B cell (primary cell): ENCODE results near the gene BABAM2. TPM values are rescaled to one million over a fixed set of nuclear protein-coding genes. Genes with fewer than 3 reads are reported as not detected.

ENCODE experiments used
- ATAC-seq: fragments of 200-7000 bp; cut with Tn5 transposase; one replicate; pipeline ENCODE4 v1.10.0; 2021; ENCODE audit warnings: low read depth, mild to moderate bottlenecking, moderate number of reproducible peaks, moderate library complexity
- CTCF ChIA-PET: fragments of 350-600 bp; sonication (Branson Sonifier 250); formaldehyde crosslinking; loops from one replicate; lab custom pipeline; 2021; ENCODE audit warnings: antibody characterized with exemption, inconsistent platforms; lab: Charles Lee
- POLR2A ChIA-PET: fragments of 350-600 bp; sonication (Branson Sonifier 250); formaldehyde crosslinking; loops from one replicate; lab custom pipeline; 2021; ENCODE audit warnings: antibody characterized with exemption; lab: Charles Lee
- DNase-seq: peaks from one replicate; pipeline ENCODE4 v3.0.0; 2013
- H2AFZ ChIP-seq: 2 replicates; pipeline ENCODE4 v1.6.1; 2012; ENCODE audit warnings: mild to moderate bottlenecking, low read depth, low read length; ENCODE audit not compliant: insufficient read depth, poor library complexity, severe bottlenecking
- H3K27ac ChIP-seq, 2 donors: 1 replicate in 1 of 2; 2 replicates in 1 of 2; pipeline ENCODE4 v1.5.1; 2012 to 2013; ENCODE audit warnings: low read length in 2 of 2, mild to moderate bottlenecking in 2 of 2, moderate library complexity in 1 of 2
- H3K27me3 ChIP-seq, 4 experiments: fragments of 200-600 bp in 1 of 4; sonication (generic) in 1 of 4; replicated peaks in 1 of 4; 1 replicate in 2 of 4; 2 replicates in 2 of 4; pipeline versions ENCODE4 v1.6.1 to v1.7.0; 2013 to 2016; ENCODE audit warnings: low read length in 3 of 4, mild to moderate bottlenecking in 2 of 4, mixed read lengths in 1 of 4, moderate library complexity in 1 of 4; ENCODE audit not compliant: insufficient read depth in 4 of 4, control insufficient read depth in 3 of 4; ENCODE audit errors: control extremely low read depth in 1 of 4
- H3K36me3 ChIP-seq, 2 experiments: replicated peaks in 1 of 2; 1 replicate in 1 of 2; 2 replicates in 1 of 2; pipeline versions ENCODE4 v1.6.1 to v1.7.1; 2013; ENCODE audit warnings: low read length in 1 of 2; ENCODE audit not compliant: insufficient read depth in 2 of 2, control insufficient read depth in 1 of 2; ENCODE audit errors: control extremely low read depth in 1 of 2, extremely low read depth in 1 of 2
- H3K4me1 ChIP-seq, 2 donors: fragments of 200-600 bp in 1 of 2; sonication (generic) in 1 of 2; 1 replicate in 1 of 2; 2 replicates in 1 of 2; pipeline versions ENCODE4 v1.5.1 to v1.6.1; 2013 to 2017; ENCODE audit warnings: low read length in 2 of 2; ENCODE audit not compliant: control insufficient read depth in 2 of 2, insufficient read depth in 2 of 2
- H3K4me2 ChIP-seq: replicated peaks from 2 replicates; pipeline ENCODE3; 2012; ENCODE audit warnings: mild to moderate bottlenecking, low read depth, low read length; ENCODE audit not compliant: poor library complexity, severe bottlenecking
- H3K4me3 ChIP-seq, 5 experiments: fragments of 200-600 bp in 1 of 5; sonication (generic) in 1 of 5; 1 replicate in 3 of 5; 2 replicates in 2 of 5; pipeline versions ENCODE4 v1.5.1 to v1.7.0; 2011 to 2016; ENCODE audit warnings: low read length in 4 of 5, mild to moderate bottlenecking in 4 of 5, low read depth in 2 of 5, control low read depth in 1 of 5, moderate library complexity in 1 of 5; ENCODE audit not compliant: insufficient read depth in 1 of 5; ENCODE audit errors: control extremely low read depth in 1 of 5, extremely low read depth in 1 of 5
- H3K79me2 ChIP-seq: fragments of 200-600 bp; sonication (generic); one replicate; pipeline ENCODE4 v1.6.0; 2016; ENCODE audit warnings: low read length; ENCODE audit not compliant: control insufficient read depth, insufficient read depth
- H3K9ac ChIP-seq: fragments of 200-600 bp; sonication (generic); 2 replicates; pipeline ENCODE4 v1.6.1; 2017; ENCODE audit warnings: mild to moderate bottlenecking, low read length, moderate library complexity
- H3K9me3 ChIP-seq, 3 donors: one replicate each; pipeline versions ENCODE4 v1.6.1 to v1.7.1; 2013; ENCODE audit warnings: low read length in 2 of 3; ENCODE audit not compliant: control insufficient read depth in 2 of 3, insufficient read depth in 1 of 3; ENCODE audit errors: control extremely low read depth in 1 of 3
- H4K20me1 ChIP-seq: 2 replicates; pipeline ENCODE4 v1.6.0; 2012; ENCODE audit warnings: mild to moderate bottlenecking, low read length; ENCODE audit not compliant: insufficient read depth, control insufficient read depth, poor library complexity, severe bottlenecking
- H3K27ac Mint-ChIP-seq: one replicate; pipeline ENCODE4 v1.8.0; 2021; ENCODE audit warnings: mixed read lengths
- H3K27me3 Mint-ChIP-seq: one replicate; pipeline ENCODE4 v1.8.0; 2021; ENCODE audit warnings: mixed read lengths
- H3K4me1 Mint-ChIP-seq: one replicate; pipeline ENCODE4 v1.8.0; 2021; ENCODE audit warnings: mixed read lengths
- H3K4me3 Mint-ChIP-seq: one replicate; pipeline ENCODE4 v1.8.0; 2021; ENCODE audit warnings: mixed read lengths
- H3K9me3 Mint-ChIP-seq: one replicate; pipeline ENCODE4 v1.8.0; 2022; ENCODE audit warnings: mixed read lengths; ENCODE audit not compliant: insufficient read depth
- EZH2 ChIP-seq: IDR thresholded peaks from 2 replicates; pipeline ENCODE4 v1.6.1; 2012; ENCODE audit warnings: borderline replicate concordance, low read depth, mild to moderate bottlenecking, moderate library complexity, low read length; ENCODE audit not compliant: insufficient read depth, poor library complexity, severe bottlenecking
- WGBS: methylation state at CpG from one replicate; pipeline ENCODE4 v1.1.5; 2013; ENCODE audit warnings: missing lambda C conversion rate; ENCODE audit not compliant: insufficient coverage; 5-methylcytosine and 5-hydroxymethylcytosine counted together
- intact Hi-C: fragments of 100-400 bp; cut with micrococcal nuclease; formaldehyde crosslinking; loops from one replicate; pipeline ENCODE4 v1.10.0; 2022
- polyA plus RNA-seq: library from polyadenylated mRNA; depleted of rRNA; stranded (reverse); fragments of >200 nt; gene quantifications from 2 replicates; pipeline ENCODE4 v1.2.3, GENCODE V29; 2012
- total RNA-seq, 2 donors: library from RNA; stranded (reverse); fragments of 120-200 nt in 1 of 2; gene quantifications; 1 replicate in 1 of 2; 2 replicates in 1 of 2; pipeline versions ENCODE4 v1.2.3 to v1.2.4, GENCODE V29; 2013 to 2022
- TF ChIP-seq, protein P1 (sequence below): fragments of 200-600 bp; IDR thresholded peaks from one replicate; pipeline ENCODE4 v1.8.0; 2022; ENCODE audit warnings: antibody characterized with exemption, mild to moderate bottlenecking

The BABAM2 gene
- total and polyA plus RNA-seq, 2 donors (not counting 1 experiment from before 2014, with no cell fraction given), result 22.3 to 69.6 TPM

GRCh38 chr2:28359222-28360057 is 468.9 kb downstream of the BABAM2 start:
- WGBS, result 8% methylated on average over 14 of the region's 28 CpGs
- ChIA-PET POLR2A (interaction anchor here (0.8 kb wide), 1 partner anchor 9 kb away, joined by 3 read pairs; no protein-coding TSS in a partner anchor), CTCF (no interaction called here)
- intact Hi-C loops, result loop anchor here (1.0 kb wide), 1 partner anchor 33 kb away; the partner anchor contains the start of gene FOSL2
- Histone ChIP-seq H3K79me2 (no peaks in the 10 kb centered on the region), H4K20me1 (no peaks in the 10 kb centered on the region), H3K4me3 (peak overlapping the region in 4 of 5 experiments; percentile 5 to 38 (median 22)), H3K36me3 (no peaks in the 10 kb centered on the region), H2AFZ (peak overlapping the region; percentile 72), H3K4me1 (peaks cover 11 to 22% of the 10 kb centered on the region in 2 donors), H3K4me2 (peak overlapping the region; percentile 67), H3K9me3 (peaks cover 0 to 6% (median 0%) of the 10 kb centered on the region in 3 donors), H3K27ac (no peak overlapping the region), H3K27me3 (peaks cover 0 to 7% (median 0%) of the 10 kb centered on the region in 4 experiments), H3K9ac (peak overlapping the region; percentile 53)
- TF ChIP-seq, protein P1, sequence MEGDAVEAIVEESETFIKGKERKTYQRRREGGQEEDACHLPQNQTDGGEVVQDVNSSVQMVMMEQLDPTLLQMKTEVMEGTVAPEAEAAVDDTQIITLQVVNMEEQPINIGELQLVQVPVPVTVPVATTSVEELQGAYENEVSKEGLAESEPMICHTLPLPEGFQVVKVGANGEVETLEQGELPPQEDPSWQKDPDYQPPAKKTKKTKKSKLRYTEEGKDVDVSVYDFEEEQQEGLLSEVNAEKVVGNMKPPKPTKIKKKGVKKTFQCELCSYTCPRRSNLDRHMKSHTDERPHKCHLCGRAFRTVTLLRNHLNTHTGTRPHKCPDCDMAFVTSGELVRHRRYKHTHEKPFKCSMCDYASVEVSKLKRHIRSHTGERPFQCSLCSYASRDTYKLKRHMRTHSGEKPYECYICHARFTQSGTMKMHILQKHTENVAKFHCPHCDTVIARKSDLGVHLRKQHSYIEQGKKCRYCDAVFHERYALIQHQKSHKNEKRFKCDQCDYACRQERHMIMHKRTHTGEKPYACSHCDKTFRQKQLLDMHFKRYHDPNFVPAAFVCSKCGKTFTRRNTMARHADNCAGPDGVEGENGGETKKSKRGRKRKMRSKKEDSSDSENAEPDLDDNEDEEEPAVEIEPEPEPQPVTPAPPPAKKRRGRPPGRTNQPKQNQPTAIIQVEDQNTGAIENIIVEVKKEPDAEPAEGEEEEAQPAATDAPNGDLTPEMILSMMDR, result no peak
- peak overlapping the region; percentile 75 for H3K4me3 Mint-ChIP-seq
- H3K4me1 Mint-ChIP-seq, result peaks cover 24% of the 10 kb centered on the region
- no peaks in the 10 kb centered on the region for H3K9me3 Mint-ChIP-seq
- peak; percentile 76 for ATAC-seq
- peak overlapping the region; percentile 88 for H3K27ac Mint-ChIP-seq
- peak; percentile 82 for DNase-seq
- peaks cover 3% of the 10 kb centered on the region for H3K27me3 Mint-ChIP-seq

- TF ChIP-seq, protein P1, result no peak
- TF ChIP-seq EZH2, result no peak
- H3K4me3 ChIP-seq, result no peak overlapping the region
- no peak overlapping the region for H3K27ac ChIP-seq
- Mint-ChIP-seq H3K4me3 (no peak overlapping the region), H3K4me1 (peaks cover 24% of the 10 kb centered on the region), H3K27ac (no peak overlapping the region), H3K27me3 (peaks cover 5% of the 10 kb centered on the region), H3K9me3 (no peaks in the 10 kb centered on the region)
- no peaks in the 10 kb centered on the region for H4K20me1 ChIP-seq
- H3K79me2 ChIP-seq, result no peaks in the 10 kb centered on the region
- peaks cover 0 to 7% (median 0%) of the 10 kb centered on the region in 4 experiments for H3K27me3 ChIP-seq
- H3K4me2 ChIP-seq, result peak overlapping the region; percentile 67
- DNase-seq (no peak), ATAC-seq (no peak)
- intact Hi-C loops, result no loop called here
- no peak overlapping the region for H3K9ac ChIP-seq
- no peak overlapping the region for H2AFZ ChIP-seq
- H3K36me3 ChIP-seq, result no peaks in the 10 kb centered on the region
- WGBS, result 68% methylated on average over 12 of the region's 16 CpGs
- peaks cover 11 to 22% of the 10 kb centered on the region in 2 donors for H3K4me1 ChIP-seq
- H3K9me3 ChIP-seq, result peaks cover 0 to 6% (median 0%) of the 10 kb centered on the region in 3 donors
- POLR2A ChIA-PET, result no interaction called here
- CTCF ChIA-PET, result no interaction called here
Measured at GRCh38 chr2:28360058-28360717, 469.7 kb downstream of the BABAM2 start.
